ENCODE measurements around the gene ZNF628.
A peak's percentile ranks its signal among the peaks of the same experiment; 100 is the strongest.

ZNF628 gene

DNA sequence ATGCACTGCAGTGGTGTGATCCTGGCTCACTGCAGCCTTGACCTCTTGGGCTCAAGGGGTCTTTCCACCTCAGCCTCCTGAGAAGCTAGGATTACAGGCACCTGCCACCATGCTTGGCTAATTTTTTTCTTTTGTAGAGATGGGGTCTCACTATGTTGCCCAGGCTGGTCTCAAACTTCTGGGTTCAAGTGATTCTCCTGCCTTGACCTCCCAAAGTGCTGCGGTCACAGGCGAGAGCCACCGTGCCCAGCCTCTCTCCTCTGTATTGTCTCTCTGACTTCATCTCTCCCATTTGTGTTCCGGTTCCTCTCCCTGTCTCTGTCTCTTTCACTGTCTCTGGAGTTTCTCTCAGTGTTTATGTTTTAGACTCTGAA, 10.2 kb upstream of the ZNF628 start:
- DNase-seq, result no peak

DNA sequence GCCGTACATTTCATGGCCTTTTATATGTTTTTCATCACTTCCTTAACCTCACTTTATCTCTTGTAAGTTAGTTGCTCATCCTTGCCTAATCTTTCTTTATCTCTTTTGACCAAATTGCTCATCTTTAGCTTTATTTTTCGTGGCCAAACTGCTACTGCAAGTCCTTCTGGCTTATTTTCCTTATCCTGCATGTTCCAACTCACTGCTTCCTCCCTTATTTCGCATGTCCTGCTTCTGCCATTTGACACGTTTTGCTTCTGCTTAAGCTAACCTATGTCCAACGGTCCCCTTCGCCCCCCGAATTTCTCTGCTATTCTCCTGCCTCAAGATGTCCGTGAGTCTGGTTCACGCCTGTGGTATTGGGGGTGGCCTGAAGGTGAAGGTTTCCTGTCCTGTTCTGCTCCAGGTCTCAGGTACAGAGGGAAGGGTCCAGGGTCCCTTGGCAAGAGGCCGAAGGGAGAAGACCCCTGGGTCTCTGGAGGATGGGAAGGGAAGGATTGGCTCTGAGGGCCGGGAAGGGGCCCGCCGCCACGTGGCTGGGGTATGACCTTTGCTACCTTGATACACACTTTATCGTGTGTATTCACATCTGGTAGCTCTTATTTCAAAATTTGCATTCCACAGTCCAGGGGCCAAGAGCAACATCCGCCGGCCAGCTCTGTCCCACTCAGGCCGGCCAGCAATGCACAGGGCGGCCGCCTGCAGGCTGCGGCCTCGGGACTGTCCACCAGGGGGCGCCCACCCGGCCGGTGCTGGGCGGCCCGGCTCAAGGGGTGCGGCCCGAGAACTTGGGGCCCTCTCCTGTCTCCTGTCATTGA, 9.0 kb upstream of the ZNF628 start:
- peak; percentile 71 for DNase-seq

DNA sequence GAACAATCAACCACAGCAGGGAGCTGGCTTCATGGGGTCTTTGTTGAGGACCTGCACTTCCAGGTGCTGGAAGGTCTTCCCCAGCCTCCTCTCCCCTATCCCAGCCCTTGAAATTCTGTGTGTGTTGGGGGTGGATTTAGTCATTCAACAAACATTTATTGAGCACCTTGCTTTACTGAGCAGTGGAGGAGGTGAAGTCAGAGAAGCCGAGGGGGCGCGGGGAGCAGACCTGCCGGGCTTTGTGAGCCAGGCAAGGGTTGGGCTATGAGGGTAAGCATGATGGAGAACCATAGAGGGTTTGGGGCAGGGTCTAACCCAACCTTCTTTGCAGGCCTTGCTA, 8.4 kb upstream of the ZNF628 start:
- no peak for DNase-seq

DNA sequence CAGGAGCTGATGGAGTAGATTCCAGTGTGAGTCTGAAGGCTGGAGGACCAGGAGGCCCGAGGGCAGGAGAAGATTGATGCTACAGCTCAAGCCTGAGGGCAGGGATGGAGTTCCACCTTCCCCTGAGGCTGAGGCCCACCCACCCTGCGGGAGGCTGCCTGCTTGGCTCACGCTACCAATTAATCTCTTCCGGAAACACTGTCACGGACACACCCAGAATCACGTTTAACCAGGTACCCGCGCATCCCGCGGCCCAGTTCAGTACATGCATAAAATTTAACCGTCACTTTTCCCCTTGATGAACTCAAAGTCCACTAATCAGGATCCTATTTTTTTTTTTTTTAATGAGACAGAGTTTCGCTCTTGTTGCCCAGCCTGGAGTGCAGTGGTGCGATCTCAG, 5.2 kb upstream of the ZNF628 start:
- DNase-seq, result no peak

DNA sequence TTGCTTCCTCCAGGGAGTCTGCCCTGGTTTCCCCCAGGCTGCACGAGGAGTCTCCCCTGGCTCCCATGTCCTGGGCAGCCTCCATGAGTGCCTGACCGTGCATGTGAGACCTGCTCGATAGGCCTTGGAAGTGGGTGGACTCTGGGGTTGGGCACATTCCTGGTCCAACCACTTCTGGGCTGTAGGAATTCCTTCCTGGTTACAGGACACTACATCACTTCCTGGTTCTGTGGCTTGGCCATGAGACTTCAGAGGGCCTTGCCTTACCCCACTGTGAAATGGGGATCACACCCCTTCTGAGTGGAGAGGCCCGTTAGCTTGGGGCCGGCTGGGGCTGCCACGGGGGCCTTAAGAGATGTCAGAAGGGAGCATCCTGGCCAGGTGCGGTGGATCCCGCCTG, 4.0 kb upstream of the ZNF628 start:
- DNase-seq, result no peak

DNA sequence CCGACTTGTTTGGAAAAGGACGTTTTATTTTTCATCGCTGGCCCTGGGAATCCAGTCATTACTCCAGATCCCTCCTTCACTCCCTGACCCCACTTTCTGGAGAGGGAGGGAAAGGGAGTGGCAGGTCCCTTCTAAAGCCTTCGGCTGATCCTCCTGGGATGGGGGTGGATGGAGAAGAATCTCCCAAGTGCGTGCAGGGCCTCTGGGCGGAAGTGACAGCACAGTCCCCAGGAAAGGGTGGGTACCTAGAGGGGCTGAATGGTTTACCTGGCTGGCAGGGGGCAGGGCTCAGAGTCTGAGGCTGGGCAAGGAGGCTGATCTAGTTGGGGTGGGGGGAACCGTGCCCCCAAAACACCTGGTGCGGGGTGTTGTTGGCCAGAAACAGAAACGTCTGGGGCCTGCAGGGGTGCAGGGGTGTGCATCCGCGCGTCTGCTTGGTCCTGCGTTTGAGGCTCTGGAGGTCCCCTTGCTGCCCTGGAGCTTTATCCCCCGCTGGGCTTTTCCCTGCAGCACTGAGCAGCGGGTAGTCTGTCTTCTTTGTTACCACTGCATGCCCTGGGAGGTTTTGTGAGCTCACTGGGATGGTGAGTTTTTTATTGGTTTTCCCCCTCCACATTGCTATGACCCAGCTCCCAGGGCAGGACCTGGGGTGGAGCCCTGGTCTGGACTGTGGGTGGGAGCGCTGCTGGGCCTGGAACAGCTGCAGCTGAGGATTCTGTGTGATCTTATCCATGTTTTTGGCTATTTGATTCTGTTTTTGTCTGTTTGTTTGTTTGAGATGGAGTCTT, 3.0 kb upstream of the ZNF628 start:
- DNase-seq, result no peak

DNA sequence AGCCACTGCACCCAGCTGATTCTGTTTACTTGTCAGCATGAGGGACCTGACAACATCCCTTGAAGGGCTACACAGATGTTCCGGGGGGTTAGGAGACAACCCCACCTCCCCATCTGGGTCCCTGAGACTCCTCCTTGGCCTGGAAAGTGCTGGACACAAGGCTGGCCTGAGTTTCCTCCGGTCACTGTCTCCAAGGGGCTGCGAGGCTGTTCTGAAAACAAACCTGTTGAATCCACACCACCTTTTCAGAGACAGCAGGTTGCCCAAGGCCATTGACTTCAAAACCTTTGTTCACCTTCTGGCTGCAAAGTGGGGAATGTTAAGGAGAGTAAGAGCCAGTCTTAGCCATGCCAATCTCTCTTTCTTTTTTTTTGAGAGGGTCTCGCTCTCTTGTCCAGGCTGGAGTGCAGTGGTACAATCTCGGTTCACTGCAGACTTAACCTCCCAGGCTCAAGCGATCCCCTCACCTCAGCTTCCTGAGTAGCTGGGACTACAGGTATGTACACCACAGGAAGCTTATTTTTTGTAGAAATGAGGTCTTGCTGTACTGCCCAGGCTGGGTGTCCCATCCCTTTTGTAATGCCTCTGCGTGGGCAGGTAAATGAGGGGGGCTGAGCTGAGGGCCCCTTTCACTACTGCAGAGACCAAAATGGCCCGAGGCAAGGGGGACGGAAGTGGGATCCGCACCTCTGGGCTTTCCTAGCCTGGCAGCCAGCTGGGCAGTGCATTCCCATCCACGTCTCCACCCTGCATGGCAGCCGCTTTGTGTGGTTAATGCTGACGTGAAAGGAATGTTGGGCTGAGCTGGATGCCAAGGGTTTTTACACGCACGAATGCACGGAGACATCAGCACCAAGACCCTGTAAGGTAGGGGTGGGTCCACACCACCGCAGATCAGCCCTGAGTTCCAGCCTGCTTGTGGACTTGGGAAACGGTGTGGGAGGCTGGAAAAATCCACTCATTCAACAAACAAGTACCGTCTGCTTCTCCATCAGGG, 1.9 kb upstream of the ZNF628 start:
- DNase-seq, result no peak

DNA sequence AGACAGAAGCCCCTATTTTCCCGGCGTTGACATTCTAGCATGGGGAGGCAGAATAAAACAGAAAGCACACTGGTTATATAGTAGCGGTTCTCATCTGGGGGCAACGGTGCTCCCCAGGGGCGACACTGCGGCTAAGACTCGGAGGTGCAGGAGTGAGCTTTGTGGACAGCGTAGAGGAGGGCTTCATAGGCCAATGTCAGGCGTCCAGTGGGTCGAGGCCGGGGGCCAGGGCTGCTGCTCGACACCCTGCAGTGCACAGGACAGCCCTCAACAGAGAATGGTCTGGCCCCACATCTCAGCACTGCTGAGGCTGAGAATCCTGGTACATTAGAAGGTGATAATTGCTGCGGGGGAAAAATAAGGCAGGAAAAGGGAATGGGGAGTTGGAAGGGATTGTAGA, 1.5 kb downstream of the ZNF628 start:
- no peak for DNase-seq

DNA sequence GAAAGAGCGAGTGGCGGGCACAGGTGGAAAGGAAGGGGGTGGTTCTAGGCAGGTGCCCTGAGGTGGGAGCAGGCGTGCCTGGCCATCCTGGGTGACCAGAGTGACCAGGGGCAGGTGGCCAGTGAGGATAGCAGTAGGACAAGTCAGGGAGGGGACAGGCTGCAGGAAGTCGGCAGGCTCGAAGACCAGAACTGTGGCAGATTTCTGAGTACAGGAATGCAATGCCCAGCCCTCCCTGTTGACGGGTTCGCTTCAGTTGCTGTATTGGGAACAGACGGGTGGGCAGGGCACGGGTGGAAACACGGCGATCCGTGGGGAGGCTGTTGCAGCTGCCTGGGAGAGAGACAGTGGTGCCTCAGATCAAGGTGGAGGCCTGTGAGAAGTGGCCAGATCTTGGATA, 1.9 kb downstream of the ZNF628 start:
- DNase-seq, result no peak

DNA sequence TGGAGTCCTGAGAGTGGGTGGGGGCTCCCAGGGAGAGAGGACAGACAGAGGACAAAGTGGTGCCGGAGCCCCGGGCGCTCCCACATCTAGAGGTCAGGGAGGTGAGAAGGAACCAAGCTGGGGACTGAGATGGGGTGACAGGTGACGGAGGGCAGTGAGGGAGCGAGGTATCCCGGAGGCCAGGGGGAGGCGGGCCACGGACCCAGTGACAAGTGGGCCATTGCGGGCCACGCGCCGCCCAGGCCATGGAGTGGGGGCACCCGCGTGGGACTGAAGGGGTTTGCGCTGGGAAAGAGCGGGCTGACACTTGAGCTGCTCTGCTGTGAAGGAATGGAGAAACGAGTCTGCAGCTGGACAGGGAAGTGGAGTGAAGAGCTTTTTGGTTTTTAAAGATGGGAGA, 2.6 kb downstream of the ZNF628 start:
- no peak for DNase-seq

DNA sequence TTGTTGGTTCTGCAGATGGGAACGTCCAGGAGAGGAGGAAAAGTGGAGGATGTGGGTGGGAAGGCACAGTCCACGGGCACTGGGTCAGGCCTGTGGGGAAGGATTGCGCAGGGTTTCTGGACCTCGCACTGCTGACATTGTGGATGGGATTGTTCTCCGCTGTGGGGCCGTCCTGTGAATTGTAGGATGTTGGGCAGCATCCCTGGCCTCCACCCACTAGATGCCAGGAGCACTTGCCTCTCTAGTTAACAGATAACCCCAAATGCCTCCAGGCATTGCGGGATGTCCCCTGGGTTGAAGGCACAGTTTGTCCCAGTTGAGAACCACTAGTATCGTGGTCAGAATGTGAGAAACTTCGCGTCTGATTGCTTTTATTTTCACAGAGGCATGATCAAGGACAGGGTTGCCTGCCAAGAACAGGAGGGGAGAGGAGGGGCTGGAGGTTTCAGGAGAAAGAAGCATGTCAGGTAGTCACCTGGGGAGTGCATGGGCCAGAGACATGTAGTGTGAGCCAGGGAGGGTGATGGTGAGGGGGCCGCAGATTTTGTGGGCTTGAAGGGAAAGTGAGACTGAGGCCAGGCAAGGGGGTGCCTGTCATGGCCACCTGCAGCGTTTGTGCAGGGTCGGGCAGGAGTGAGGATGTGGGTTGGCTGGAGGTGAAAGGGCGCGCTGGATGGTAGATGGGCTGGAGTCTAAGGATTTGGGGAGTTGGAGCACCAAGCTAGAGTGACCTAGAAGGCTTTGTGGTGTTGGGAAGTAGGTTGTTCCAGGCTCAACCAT, 3.2 kb downstream of the ZNF628 start:
- DNase-seq, result no peak

DNA sequence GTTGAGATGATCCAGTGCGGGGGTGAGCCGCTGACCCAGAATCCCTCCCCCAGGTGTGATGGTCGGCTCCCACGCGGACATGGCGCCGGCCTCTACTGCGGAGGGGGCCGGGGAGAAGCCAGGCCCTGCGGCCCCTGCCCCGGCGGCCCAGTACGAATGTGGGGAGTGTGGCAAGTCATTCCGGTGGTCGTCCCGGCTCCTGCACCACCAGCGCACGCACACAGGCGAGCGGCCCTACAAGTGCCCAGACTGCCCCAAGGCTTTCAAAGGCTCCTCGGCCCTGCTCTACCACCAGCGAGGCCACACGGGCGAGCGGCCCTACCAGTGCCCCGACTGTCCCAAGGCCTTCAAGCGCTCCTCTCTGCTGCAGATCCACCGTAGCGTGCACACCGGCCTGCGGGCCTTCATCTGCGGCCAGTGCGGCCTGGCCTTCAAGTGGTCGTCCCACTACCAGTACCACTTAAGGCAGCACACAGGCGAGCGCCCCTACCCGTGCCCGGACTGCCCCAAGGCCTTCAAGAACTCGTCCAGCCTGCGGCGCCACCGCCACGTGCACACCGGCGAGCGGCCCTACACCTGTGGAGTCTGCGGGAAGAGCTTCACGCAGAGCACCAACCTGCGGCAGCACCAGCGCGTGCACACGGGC, 4.9 kb downstream of the ZNF628 start:
- no peak for DNase-seq

DNA sequence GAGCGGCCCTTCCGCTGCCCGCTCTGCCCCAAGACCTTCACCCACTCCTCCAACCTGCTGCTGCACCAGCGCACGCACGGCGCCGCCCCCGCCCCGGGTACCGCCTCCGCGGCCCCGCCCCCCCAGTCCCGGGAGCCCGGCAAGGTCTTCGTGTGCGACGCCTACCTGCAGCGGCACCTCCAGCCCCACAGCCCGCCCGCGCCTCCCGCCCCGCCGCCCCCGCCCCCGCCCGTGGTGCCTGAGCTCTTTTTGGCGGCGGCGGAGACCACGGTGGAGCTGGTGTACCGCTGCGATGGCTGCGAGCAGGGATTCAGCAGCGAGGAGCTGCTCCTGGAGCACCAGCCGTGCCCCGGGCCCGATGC, 5.4 kb downstream of the ZNF628 start:
- no peak for DNase-seq

DNA sequence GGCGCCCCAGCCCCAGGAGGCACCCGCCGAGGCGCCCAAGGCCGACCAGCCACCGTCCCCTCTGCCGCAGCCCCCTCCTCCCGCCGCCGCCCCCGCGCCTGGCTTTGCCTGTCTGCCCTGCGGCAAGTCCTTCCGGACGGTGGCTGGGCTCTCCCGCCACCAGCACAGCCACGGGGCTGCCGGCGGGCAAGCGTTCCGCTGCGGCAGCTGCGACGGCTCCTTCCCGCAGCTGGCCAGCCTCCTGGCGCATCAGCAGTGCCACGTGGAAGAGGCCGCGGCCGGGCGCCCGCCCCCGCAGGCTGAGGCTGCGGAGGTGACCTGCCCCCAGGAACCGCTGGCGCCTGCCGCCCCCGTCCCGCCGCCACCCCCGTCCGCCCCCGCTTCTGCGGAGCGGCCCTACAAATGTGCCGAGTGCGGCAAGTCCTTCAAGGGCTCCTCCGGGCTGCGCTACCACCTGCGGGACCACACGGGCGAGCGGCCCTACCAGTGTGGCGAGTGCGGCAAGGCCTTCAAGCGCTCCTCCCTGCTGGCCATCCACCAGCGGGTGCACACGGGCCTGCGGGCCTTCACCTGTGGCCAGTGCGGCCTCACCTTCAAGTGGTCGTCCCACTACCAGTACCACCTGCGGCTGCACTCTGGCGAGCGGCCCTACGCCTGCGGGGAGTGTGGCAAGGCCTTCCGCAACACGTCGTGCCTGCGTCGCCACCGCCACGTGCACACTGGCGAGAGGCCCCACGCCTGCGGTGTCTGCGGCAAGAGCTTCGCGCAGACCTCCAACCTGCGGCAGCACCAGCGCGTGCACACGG, 5.9 kb downstream of the ZNF628 start:
- no peak for DNase-seq

DNA sequence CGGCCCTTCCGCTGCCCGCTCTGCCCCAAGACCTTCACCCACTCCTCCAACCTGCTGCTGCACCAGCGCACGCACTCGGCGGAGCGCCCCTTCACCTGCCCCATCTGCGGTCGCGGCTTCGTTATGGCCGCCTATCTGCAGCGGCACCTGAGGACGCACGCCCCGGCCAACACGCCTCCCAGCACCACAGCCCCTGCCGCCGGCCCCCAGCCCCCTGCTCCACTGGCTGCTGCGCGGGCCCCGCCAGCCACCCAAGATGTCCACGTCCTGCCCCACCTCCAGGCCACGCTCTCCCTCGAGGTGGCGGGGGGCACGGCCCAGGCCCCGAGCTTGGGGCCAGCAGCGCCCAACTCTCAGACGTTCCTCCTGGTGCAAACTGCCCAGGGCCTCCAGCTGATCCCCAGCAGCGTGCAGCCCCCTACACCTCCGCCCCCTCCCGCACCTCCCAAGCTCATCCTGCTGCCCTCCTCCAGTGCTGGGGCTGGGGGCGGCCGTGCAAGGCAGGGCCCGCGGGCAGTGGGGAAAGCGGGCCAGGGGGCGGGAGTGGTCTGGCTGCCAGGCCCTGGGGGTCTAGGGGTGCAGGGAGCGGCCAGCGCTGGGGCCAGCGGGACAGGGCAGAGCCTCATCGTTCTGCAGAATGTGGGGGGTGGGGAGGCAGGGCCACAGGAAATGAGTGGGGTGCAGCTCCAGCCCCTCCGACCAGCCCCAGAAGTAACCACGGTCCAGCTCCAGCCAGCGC, 6.7 kb downstream of the ZNF628 start:
- DNase-seq, result no peak

DNA sequence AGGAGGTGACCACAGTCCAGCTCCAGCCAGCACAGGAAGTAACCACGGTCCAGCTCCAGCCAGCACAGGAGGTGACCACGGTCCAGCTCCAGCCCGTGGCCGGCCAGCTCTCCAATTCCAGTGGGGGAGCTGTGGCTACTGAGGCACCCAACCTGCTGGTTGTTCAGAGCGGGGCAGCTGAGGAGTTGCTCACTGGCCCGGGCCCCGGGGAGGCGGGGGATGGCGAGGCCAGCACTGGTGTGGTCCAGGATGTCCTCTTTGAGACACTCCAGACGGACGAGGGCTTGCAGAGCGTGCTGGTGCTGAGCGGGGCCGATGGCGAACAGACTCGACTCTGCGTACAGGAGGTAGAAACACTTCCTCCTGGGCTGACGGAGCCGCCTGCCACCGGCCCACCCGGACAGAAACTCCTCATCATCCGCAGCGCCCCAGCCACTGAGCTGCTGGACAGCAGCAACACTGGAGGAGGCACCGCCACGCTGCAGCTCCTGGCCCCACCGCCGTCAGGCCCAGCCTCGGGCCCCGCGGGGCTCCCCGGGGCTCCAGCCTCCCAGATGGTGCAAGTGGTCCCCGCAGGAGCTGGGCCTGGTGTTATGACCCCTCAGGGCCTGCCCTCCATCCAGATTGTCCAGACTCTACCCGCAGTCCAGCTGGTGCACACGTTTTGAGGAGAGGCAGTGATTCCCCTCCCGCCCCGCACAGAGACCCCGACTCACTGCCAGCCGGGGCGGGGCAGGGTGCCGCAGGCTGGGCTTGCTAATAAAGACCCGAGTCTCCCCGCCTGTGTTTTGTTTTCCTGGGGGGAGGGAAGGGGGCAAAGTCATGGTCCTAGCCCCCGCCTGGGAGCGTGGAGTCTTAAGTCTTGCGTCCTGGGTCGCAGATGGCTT, 7.5 kb downstream of the ZNF628 start:
- DNase-seq, result no peak

DNA sequence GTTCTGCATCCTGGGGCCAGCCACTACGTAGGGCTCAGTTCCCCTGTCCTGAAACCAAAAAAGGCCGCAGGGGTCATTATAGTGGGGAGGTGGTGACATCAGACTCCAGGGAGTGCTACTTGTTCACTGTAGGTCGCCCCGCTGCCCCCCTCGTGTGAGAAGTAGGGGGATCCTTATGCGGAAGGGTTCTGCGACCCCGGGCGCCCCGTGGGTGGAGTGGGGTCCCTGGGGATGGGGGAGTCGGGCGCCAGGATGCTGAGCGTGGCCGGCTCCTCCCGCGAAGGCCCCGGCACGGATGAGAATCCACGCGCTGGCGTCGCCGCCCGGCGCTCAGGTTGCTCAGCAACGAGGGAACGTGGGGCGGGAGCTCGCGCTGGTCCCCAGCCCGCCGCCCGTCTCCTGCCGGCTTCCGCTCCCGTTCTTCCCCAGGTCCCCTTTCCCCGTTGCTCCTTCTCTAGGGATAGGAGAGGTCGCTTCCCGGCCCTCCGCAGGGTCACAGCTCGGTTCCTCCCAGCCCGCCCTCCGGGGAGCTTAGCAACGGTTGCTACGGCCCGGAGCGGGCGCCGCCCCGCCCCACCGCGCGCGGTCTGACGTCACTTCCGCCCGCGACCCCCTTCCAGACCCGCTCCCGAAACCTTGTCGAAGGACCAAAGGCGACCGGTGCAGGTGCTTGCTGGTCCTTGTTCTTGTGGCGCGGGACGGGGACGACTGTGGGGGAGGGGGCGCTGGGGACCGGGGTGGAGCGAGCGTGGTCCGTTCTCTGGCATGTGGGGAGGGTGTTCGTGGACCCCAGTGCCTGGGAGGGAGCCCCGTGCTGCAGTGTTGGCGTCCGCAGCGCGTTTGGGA, 8.4 kb downstream of the ZNF628 start, which contains the start of gene NAT14:
Gene NAT14 (plus strand): TSS at position 596 of the 846 bp plus-strand sequence. CDS start 521 bp downstream, outside the sequence.
- peak; percentile 74 for DNase-seq

DNA sequence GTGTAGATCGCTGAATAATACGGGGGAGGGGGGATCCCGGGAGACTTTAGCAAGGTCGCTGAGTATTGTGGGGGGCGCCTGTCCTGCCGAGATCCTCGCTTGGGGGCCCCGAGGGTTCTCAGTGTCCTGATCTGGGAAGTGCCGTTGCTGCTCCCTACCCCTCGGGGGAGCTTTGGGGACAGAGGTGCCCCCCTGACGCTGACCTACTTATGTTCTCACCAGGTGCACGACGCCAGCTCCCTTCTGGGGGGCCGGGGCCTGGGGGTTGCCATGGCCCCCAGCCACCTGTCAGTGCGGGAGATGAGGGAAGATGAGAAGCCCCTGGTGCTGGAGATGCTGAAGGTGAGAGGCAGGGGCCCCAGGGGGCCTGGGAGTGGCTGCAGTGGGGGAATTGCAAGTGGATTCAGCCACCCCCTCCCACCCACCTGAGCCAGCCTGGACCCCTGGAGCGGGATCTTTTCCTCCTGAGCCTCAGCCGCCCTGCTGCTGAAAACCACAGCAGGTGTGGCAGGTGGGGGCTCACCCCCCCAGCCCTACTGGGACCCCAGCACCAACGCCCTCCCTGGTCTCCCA, 9.1 kb downstream of the ZNF628 start:
- DNase-seq, result no peak

All from CD4-positive, alpha-beta T cell treated with Interleukin-12 subunit alpha and Interleukin-12 subunit beta, for 1 hour (primary cell).